ENCODE data around the gene PREX1. TPM values are rescaled to one million over a fixed set of nuclear protein-coding genes. Genes with fewer than 3 reads are reported as not detected.

The PREX1 gene
- polyA plus RNA-seq, 1 donor (not counting 4 experiments of a cell fraction or from before 2014, with no cell fraction given), result 0.22 TPM

DNA sequence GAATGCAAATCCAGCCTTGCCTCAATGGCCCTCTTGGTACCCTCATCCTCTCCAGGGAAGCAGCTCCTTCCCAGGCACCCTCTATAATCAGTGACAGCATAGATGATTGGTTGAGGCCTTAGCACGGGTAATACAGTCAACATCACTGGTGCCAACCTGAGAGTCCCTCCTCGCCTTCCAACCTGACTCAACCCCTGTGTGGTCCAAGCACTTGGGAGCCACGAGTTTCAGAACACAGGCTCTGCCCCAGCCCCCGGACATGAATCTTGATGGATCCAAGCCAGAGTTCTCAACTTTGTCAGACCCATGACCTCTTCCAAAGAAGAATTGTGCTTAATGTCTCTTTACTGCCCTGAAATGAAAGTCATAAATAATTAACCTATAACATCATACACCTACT lies 213.9 kb downstream of the PREX1 start:
- Histone ChIP-seq H3K4me2 (ENCODE audit: control insufficient read depth, extremely low read depth, insufficient read depth, low read depth, low read length) (no peak overlapping the region), H3K4me3 (ENCODE audit: control insufficient read depth in 2 of 3, extremely low read depth in 1 of 3, insufficient read depth in 2 of 3, low read depth in 1 of 3, low read length in 3 of 3) (no peak overlapping the region), H3K79me2 (ENCODE audit: control insufficient read depth, insufficient read depth, low read length) (no peaks in the 10 kb centered on the region), H3K9ac (ENCODE audit: control insufficient read depth, extremely low read depth, insufficient read depth, low read length) (no peak overlapping the region), H3K27me3 (ENCODE audit: control insufficient read depth, extremely low read depth, insufficient read depth, low read length) (peaks cover 17% of the 10 kb centered on the region), H3K9me1 (ENCODE audit: control insufficient read depth, extremely low read depth, insufficient read depth, low read length) (no peaks in the 10 kb centered on the region), H4K20me1 (ENCODE audit: control insufficient read depth, extremely low read depth, insufficient read depth, low read length) (no peaks in the 10 kb centered on the region), H3K36me3 (ENCODE audit: control insufficient read depth in 2 of 2, extremely low read depth in 1 of 2, insufficient read depth in 2 of 2, low read length in 2 of 2) (no peaks in the 10 kb centered on the region), H3K27ac (ENCODE audit: control insufficient read depth, insufficient read depth, low read length) (no peak overlapping the region), H3K4me1 (ENCODE audit: control insufficient read depth, extremely low read depth, insufficient read depth, low read length) (no peaks in the 10 kb centered on the region), H2AFZ (ENCODE audit: control insufficient read depth, low read length) (no peak overlapping the region), H3K9me3 (ENCODE audit: control insufficient read depth, low read depth, low read length) (no peaks in the 10 kb centered on the region)
- TF ChIP-seq EZH2 (IDR thresholded peaks at IDR 0.05; ENCODE audit: low read length), result no peak
- TF ChIP-seq, protein P1, sequence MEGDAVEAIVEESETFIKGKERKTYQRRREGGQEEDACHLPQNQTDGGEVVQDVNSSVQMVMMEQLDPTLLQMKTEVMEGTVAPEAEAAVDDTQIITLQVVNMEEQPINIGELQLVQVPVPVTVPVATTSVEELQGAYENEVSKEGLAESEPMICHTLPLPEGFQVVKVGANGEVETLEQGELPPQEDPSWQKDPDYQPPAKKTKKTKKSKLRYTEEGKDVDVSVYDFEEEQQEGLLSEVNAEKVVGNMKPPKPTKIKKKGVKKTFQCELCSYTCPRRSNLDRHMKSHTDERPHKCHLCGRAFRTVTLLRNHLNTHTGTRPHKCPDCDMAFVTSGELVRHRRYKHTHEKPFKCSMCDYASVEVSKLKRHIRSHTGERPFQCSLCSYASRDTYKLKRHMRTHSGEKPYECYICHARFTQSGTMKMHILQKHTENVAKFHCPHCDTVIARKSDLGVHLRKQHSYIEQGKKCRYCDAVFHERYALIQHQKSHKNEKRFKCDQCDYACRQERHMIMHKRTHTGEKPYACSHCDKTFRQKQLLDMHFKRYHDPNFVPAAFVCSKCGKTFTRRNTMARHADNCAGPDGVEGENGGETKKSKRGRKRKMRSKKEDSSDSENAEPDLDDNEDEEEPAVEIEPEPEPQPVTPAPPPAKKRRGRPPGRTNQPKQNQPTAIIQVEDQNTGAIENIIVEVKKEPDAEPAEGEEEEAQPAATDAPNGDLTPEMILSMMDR (optimal IDR thresholded peaks at IDR 0.05 in 1 of 3, IDR thresholded peaks at IDR 0.05 in 1 of 3, conservative IDR thresholded peaks at IDR 0.05 in 1 of 3; ENCODE audit: extremely low read depth in 1 of 3, insufficient read depth in 2 of 3, low read length in 3 of 3), result no peak
- dilution Hi-C loops (cut with MboI; ENCODE audit: extremely low pct_ligation_motif_present, low sequenced_read_pairs), result no loop called here
- no peak for FAIRE-seq
- no peak for DNase-seq (ENCODE audit: low read depth, low spot score)

DNA sequence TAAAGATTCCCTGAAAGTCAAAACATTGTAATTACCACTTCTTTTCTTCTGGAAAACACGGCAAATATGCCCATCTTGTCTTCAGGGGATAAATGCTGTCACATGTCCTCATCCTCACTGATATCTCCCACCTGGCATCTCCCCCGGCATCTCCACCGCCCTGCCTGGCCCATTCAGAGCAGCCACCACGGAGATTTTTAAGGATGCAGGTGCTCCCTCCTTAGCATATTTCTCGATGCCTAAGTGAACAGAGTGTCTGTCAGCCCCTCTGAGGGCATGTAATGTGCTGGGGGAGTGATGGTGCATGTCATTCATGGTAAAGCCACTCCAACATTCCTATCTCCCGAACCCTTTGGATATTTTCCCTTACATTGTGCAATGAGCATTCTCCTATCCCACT lies 215.5 kb downstream of the PREX1 start:
- Histone ChIP-seq H3K79me2 (ENCODE audit: control insufficient read depth, insufficient read depth, low read length) (no peaks in the 10 kb centered on the region), H3K27ac (ENCODE audit: control insufficient read depth, insufficient read depth, low read length) (no peak overlapping the region), H3K36me3 (ENCODE audit: control insufficient read depth in 2 of 2, extremely low read depth in 1 of 2, insufficient read depth in 2 of 2, low read length in 2 of 2) (no peaks in the 10 kb centered on the region), H4K20me1 (ENCODE audit: control insufficient read depth, extremely low read depth, insufficient read depth, low read length) (no peaks in the 10 kb centered on the region), H3K9ac (ENCODE audit: control insufficient read depth, extremely low read depth, insufficient read depth, low read length) (no peak overlapping the region), H3K9me1 (ENCODE audit: control insufficient read depth, extremely low read depth, insufficient read depth, low read length) (no peaks in the 10 kb centered on the region), H2AFZ (ENCODE audit: control insufficient read depth, low read length) (no peak overlapping the region), H3K4me2 (ENCODE audit: control insufficient read depth, extremely low read depth, insufficient read depth, low read depth, low read length) (no peak overlapping the region), H3K4me1 (ENCODE audit: control insufficient read depth, extremely low read depth, insufficient read depth, low read length) (no peaks in the 10 kb centered on the region), H3K4me3 (ENCODE audit: control insufficient read depth in 2 of 3, extremely low read depth in 1 of 3, insufficient read depth in 2 of 3, low read depth in 1 of 3, low read length in 3 of 3) (no peak overlapping the region), H3K27me3 (ENCODE audit: control insufficient read depth, extremely low read depth, insufficient read depth, low read length) (peaks cover 3% of the 10 kb centered on the region), H3K9me3 (ENCODE audit: control insufficient read depth, low read depth, low read length) (no peaks in the 10 kb centered on the region)
- FAIRE-seq (no peak), DNase-seq (ENCODE audit: low read depth, low spot score) (no peak)
- dilution Hi-C loops (cut with MboI; ENCODE audit: extremely low pct_ligation_motif_present, low sequenced_read_pairs), result no loop called here
- TF ChIP-seq, protein P1 (optimal IDR thresholded peaks at IDR 0.05 in 1 of 3, IDR thresholded peaks at IDR 0.05 in 1 of 3, conservative IDR thresholded peaks at IDR 0.05 in 1 of 3; ENCODE audit: extremely low read depth in 1 of 3, insufficient read depth in 2 of 3, low read length in 3 of 3), result no peak
- TF ChIP-seq EZH2 (IDR thresholded peaks at IDR 0.05; ENCODE audit: low read length), result no peak
